Measurements from ENCODE around the gene RMI2.
"Not testable (repeated sequence)": the region's sequence is repeated elsewhere in the genome, so short reads cannot be mapped to it uniquely, and the experiment has no call there.

The RMI2 gene

GRCh38 chr16:11345040-11345862 lies at the start of gene RMI2:
TSS of gene RMI2 (plus strand) at chr16:11345459. CDS start at chr16:11345472, 13 bp downstream.
- peak; percentile 97 for DNase-seq

DNA sequence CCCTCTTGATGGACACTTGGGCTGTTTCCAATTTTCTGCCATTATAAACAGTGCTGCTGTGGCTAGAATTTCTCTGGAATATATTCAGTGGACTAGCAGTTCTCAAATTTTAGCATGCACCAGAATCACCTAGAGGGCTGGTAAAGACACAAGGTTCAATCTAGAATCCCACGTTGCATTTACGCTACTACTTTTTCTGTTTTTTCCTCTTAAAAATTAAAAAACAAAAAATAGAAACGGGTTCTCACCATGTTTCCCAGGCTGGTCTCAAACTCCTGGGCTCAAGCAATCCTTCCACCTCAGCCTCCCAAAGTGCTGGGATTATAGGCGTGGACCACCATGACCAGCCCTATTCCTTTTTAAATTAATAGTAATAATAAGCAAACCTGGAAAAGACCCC lies 49.6 kb upstream of the RMI2 start:
- DNase-seq, result no peak

DNA sequence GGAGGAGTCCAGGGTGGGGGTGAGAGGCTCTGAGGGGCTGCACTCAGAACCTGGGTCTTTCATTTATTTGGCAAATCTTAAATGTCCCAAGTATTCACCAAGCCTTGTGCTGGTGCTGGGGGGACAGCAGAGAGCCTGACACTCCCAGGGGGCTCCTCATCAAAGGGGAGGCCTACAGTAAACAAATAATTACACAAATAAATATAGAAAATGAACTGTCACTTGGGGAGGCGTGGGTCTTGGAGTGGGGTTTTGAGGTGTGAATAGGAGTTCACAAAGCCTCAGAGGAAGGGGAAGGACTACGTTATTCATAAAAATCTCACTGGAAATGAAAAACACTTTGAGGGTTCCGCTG lies 48.9 kb upstream of the RMI2 start:
- no peak for DNase-seq

DNA sequence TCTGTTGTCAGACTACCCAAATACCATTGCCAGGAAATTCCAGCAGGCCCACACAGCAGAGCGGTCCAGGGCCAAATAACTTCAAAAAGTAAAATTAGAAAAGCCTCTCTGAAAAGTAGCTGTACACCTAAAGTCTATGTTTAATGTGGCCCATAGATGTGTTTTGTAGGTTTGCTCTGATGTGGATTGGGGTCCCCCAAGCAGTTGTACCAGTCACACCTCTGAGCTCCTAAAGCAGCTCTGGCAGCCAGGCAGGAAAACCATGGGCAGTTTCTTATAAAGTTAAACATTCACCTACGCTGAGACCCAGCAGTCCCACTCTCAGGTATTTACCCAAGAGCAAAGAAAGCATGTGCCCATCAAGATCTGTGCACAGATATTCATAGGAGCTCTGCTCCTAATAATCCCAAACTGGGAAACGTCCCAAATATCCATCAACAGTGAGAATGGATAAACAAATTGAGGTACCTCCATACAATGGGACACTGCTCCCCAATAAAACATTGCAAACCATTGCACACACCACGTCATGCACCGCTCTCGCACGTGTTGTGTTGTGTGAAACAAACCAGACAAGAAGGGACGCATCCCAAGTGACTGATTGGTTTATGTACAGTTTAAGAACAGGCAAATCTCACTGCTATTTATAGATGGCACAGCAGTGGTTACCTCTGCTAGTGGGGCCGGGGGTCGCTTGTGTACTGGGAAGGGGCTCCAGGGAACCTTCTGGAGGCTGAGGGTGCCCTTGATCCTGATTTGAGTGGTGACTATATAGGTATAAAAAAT lies 48.4 kb upstream of the RMI2 start:
- no peak for DNase-seq

GRCh38 chr16:11297492-11298142 lies 47.6 kb upstream of the RMI2 start:
- peak; percentile 71 for DNase-seq

GRCh38 chr16:11298143-11298900 lies 46.9 kb upstream of the RMI2 start:
- DNase-seq, result no peak

DNA sequence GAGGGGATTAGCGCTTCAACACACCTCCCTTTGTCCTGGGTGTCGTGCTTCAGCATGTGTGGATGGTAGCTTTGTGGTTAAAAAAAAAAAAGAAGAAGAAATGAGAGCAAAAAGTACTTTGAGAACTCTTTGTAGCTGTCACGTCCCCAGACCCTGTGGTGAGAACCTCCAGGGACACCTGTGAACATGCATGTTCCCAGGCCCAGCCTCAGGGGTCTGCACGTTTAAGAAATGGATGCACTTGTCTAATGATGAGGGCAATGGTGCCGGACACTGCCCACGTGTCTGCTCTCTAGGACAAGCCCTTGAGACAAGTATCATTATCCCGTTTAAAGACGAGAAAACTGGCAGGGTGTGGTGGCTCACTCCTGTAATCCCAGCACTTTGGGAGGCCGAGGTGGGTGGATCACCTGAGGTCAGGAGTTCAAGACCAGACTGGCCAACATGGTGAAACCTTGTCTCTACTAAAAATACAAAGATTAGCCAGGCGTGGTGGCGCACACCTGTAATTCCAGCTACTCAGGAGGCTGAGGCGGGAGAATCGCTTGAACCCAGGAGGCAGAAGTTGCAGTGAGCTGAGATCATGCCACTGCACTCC lies 46.2 kb upstream of the RMI2 start:
- DNase-seq, result not testable (repeated sequence)

DNA sequence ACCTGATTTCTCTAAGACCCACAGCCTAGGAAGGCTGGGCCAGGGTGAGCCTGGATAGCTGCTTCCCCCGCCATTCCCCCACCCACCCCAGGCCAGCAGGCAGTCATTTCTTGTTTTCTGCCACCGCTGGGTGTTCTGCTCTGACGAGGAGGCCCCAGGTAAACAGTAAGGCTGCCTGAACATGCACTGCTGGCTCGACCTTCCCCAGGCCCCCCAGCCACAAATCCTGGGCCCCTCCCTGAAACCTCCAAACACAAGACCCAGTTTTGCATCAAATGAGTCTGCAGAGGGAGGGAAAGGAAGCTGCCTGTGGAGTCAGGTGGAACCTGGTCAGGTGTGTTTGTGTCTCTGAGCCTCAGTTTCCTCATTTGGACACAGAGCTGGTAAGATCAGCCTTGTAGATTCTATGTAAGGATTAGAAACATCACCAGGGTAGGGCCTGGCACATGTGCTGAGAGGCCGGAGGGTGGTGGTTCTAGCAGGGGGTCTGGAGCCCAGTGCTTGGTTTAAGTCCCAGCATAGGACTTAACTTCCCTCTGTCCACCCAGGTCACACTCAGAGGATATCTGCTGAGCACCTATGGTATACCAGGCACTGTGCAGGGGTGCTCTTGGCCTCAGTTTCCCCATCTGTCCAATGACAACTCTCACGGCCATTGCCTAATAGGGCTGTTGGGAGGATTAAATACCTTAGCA lies 45.2 kb upstream of the RMI2 start:
- DNase-seq, result no peak

DNA sequence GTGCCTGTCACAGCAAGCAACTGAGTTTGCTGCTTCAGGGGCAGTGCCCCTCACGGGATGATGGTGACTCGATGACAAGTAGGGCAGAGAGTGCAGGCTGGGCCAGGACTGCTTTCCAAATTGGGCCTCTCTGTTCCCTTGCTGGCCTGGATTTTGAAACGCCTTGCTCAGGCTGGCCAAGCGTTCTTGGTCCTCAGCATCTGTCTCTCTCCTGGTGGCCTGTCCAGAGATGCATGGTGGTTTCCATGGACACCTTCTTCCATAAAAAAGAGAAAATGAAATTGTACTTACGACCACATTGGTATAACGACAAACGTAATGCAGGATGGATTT lies 44.7 kb upstream of the RMI2 start:
- no peak for DNase-seq

DNA sequence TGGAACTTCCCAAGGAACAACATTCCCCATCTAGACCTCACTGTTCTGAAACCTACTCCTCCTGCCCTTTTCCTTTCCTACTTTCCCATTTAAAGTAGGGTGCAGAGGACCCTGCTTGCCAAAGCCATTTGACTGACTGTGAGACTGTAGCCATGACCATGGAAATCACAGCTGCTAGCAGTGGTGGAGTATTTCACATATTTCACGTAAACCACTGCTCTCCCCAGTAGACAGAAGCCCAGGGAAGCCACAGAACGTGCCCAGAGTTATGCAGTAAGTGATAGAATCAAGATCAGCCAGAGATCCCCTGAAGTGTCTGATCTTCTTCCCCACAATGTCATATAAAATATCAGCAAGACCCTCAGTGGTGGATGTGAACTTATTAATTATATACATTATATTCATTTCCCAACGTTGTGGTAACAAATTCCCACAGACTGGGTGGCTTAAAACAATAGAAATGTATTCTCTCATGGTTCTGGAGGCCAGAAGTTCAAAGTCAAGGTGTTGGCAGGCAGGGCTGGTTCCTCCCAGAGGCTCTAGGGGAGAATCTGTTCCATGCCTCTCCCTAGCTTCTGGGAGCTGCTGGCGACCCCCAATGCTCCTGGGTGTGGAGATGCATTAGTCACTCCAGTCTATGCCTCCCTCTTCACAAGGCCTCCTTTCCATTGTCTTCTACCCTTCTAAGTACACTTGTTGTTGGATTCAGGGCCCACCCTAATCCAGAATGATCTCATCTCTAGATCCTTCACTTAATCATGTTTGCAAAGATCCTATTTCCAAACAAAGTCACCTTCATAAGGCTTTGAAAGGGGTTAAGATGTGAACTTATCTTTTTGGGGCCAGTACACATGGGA lies 43.4 kb upstream of the RMI2 start:
- DNase-seq, result no peak

GRCh38 chr16:11302977-11303376 lies 42.3 kb upstream of the RMI2 start:
- no peak for DNase-seq

DNA sequence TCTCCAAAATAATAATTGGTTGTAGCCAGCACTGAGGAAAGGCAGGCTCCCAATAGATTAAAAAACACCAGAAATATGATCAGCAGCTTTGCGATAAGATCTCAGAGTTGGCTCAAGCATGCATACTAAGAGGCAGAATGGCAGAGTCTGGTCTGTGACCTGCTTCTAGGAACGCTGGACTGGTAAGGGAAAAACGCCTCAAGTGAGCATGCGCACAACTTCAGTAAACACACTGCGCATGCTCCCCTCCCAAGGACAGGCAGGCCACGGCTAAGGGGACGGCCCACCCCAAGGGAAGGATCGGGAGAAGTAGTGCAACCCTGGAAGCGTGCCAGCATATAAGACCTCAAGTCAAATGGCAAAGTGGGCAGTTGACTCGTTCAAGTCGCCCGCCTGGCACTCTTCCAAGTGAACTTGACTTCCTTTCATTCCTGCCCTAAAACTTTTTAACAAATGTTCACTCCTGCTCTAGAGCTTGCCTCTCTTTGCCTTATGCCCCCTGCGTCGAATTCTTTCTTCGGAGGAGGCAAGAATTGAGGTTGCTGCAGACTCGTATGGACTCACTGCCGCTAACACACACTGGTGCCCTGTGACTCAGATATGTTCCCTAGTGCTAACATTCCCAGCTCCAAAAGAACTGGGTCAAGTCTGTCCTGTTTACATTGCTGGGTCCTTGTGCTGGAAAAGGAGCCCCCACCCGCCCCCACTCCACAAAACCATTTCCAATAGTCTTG lies 41.7 kb upstream of the RMI2 start:
- DNase-seq, result no peak

- no peak for DNase-seq
These were observed 38.9 kb upstream of the RMI2 start for GRCh38 chr16:11306381-11306780.

DNA sequence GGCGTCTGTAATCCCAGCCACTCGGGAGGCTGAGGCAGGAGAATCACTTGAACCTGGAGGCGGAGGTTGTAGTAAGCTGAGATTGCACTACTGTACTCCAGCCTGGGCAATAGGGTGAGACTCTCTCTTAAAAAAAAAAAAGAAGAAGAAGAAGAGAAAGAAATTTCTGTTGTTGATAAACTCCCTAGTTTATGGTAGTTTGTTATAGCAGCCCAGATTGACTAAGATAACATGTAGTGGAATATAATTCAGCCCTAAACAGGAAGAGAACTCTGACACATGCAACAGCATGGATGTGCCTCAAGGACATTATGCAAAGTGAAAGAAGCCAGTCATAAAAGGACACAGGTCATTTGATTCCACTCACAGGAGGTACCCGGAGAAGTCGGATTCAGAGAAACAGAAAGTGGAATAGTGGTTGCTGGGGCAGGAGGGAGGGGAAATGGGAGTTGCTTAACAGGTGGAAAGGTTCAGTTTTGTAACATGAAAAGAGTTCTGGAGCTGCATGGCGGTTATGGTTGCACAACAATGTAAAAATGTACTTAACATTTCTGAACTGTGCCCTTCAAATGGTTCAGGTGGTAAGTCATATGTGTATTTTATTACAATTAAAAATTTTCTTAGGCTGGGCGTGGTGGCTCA lies 38.1 kb upstream of the RMI2 start:
- no peak for DNase-seq

DNA sequence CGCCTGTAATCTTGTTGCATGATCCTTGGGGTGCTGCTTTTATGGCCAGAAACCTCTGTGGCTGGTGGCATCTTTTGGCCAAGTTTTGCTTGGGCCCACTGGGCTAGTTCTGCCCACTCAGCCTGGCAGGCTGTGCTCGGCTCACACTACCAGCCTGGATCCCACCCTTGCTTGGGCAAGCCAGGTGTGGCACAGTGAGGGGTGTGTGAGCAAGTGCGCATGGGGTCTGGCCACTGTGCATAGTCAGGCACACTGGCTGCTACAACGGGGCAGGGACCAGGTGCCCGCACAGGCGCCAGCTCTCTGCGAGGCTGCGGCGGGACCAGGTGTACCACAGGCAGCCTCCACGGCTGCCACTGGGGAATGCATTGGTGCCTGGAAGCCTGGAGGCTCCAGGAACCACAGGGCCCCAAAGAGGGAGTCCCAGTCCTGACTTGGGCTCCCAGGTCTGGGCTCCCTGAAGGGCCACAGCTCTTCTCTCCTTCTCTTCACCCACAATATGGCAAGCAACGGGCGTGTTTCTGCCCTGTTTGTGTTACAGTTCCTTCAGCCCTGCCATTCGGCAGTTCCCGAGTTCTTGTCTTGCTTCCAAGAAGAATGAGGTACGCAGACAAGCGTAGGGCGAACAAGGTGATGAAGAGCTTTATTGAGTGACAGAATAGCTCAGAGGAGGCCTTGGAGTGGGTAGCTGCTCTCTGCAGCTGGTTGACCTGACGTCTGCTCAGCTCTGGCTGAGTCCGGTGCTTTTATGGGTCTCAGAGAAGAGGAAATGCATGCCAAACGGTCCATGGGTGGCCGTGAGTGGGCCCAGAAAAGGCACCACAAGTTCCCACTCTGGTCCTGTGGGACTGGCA lies 37.4 kb upstream of the RMI2 start:
- DNase-seq, result no peak

DNA sequence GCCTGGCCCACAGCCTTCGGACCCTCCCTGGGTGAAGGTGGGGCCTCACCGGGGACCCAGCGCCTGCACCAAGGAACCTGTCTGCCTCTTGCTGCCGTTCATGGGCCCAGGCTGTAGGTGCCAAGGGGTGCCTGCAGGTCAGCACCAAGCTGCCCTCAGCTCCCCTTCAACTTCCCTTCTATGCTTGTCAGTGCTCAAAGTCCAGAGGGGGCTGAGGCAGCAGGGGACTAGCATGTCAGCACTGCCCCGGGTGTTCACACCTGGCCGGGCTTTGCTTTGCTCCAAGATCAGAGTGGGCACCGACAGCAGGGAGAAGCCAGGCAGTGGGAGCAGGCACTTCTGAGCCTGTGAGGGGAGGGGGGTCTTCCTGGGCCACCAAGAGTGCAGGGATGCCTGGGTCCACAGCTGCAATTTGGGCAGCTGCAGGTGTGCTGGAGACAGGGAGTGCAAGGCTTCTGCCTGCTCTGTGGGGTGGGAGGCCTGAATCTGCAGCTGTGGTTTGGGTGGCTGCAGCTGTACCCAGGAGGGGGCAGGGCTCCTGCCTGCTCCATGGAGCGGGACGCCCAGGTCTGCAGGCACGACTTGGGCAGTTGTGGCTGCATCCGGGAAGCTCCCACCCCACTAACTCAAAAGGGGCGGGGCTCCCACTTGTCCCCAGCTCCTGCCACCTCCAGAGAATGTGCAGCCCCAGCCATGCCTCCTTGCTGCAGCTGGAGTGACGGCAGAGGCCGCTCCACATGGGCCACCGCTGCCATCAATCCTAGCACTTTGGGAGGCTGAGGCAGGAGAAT lies 36.6 kb upstream of the RMI2 start:
- no peak for DNase-seq

GRCh38 chr16:11309895-11310633 lies 35.2 kb upstream of the RMI2 start:
- DNase-seq, result no peak

Measured in right forelimb (tissue), 1 donor.